ENCODE results near the gene CARMIL3.

Gene CARMIL3

GRCh38 chr14:24056800-24057184 is 5.0 kb downstream of the CARMIL3 start:
- no peak overlapping the region for H3K4me3 ChIP-seq (replicated peaks; ENCODE audit: low read depth, low read length)
- DNase-seq (ENCODE audit: extremely low read depth, insufficient read length) = no peak
- no peak for TF ChIP-seq CTCF (IDR thresholded peaks at IDR 0.05; ENCODE audit: insufficient read depth, low read length, poor library complexity, severe bottlenecking)
- H3K36me3 ChIP-seq (ENCODE audit: control insufficient read depth, insufficient read depth, low read length) = no peaks in the 10 kb centered on the region
- H3K27me3 ChIP-seq (replicated peaks; ENCODE audit: control insufficient read depth, insufficient read depth, low read length) = no peaks in the 10 kb centered on the region; the same call in 1 of the 2 replicates

- H3K36me3 ChIP-seq (ENCODE audit: control insufficient read depth, insufficient read depth, low read length) = no peaks in the 10 kb centered on the region
- H3K4me3 ChIP-seq (replicated peaks; ENCODE audit: low read depth, low read length) = no peak overlapping the region
- DNase-seq (ENCODE audit: extremely low read depth, insufficient read length) = no peak
- no peak for TF ChIP-seq CTCF (IDR thresholded peaks at IDR 0.05; ENCODE audit: insufficient read depth, low read length, poor library complexity, severe bottlenecking)
- H3K27me3 ChIP-seq (replicated peaks; ENCODE audit: control insufficient read depth, insufficient read depth, low read length) = no peaks in the 10 kb centered on the region; the same call in 1 of the 2 replicates
Measured at GRCh38 chr14:24057271-24057670, 5.5 kb downstream of the CARMIL3 start.

GRCh38 chr14:24057867-24058259 is 6.1 kb downstream of the CARMIL3 start:
- no peak for TF ChIP-seq CTCF (IDR thresholded peaks at IDR 0.05; ENCODE audit: insufficient read depth, low read length, poor library complexity, severe bottlenecking)
- Histone ChIP-seq H3K36me3 (ENCODE audit: control insufficient read depth, insufficient read depth, low read length) (no peaks in the 10 kb centered on the region), H3K4me3 (replicated peaks; ENCODE audit: low read depth, low read length) (no peak overlapping the region), H3K27me3 (replicated peaks; ENCODE audit: control insufficient read depth, insufficient read depth, low read length) (no peaks in the 10 kb centered on the region; the same call in 1 of the 2 replicates)
- no peak for DNase-seq (ENCODE audit: extremely low read depth, insufficient read length)

- no peak for DNase-seq (ENCODE audit: extremely low read depth, insufficient read length)
- TF ChIP-seq CTCF (IDR thresholded peaks at IDR 0.05; ENCODE audit: insufficient read depth, low read length, poor library complexity, severe bottlenecking) = peak; percentile 73
- H3K27me3 ChIP-seq (replicated peaks; ENCODE audit: control insufficient read depth, insufficient read depth, low read length) = no peaks in the 10 kb centered on the region; the same call in 1 of the 2 replicates
Measured at GRCh38 chr14:24058260-24058950, 6.6 kb downstream of the CARMIL3 start.

GRCh38 chr14:24058951-24059475 is 7.2 kb downstream of the CARMIL3 start:
- TF ChIP-seq CTCF (IDR thresholded peaks at IDR 0.05; ENCODE audit: insufficient read depth, low read length, poor library complexity, severe bottlenecking) = no peak
- H3K36me3 ChIP-seq (ENCODE audit: control insufficient read depth, insufficient read depth, low read length) = no peaks in the 10 kb centered on the region
- no peaks in the 10 kb centered on the region for H3K27me3 ChIP-seq (replicated peaks; ENCODE audit: control insufficient read depth, insufficient read depth, low read length)
- no peak overlapping the region for H3K4me3 ChIP-seq (replicated peaks; ENCODE audit: low read depth, low read length)
- no peak for DNase-seq (ENCODE audit: extremely low read depth, insufficient read length)

More at GRCh38 chr14:24058260-24058950, 6.6 kb downstream of the CARMIL3 start:
- H3K36me3 ChIP-seq (ENCODE audit: control insufficient read depth, insufficient read depth, low read length) = no peaks in the 10 kb centered on the region
- no peak overlapping the region for H3K4me3 ChIP-seq (replicated peaks; ENCODE audit: low read depth, low read length)

All from GM06990 (cell line).